ENCODE results near the gene STK4. TPM values are rescaled to one million over a fixed set of nuclear protein-coding genes. Genes with fewer than 3 reads are reported as not detected.
A peak's percentile ranks its signal among the peaks of the same experiment; 100 is the strongest.

STK4 gene
- total RNA-seq, 1 experiment from 2014 or later = 74.7 TPM

- Histone ChIP-seq H3K4me3 (ENCODE audit: low read depth, low read length) (peak overlapping the region; percentile 86), H3K4me1 (peaks cover 65% of the 10 kb centered on the region), H3K36me3 (ENCODE audit: control insufficient read depth, insufficient read depth, low read length) (peaks cover 14% of the 10 kb centered on the region), H3K27me3 (replicated peaks; ENCODE audit: control insufficient read depth, insufficient read depth, low read length) (no peaks in the 10 kb centered on the region), H3K9me3 (no peaks in the 10 kb centered on the region)
- Mint-ChIP-seq H3K4me1 (ENCODE audit: low read depth, unreplicated experiment) (peaks cover 59% of the 10 kb centered on the region), H3K4me3 (ENCODE audit: unreplicated experiment) (peak overlapping the region; percentile 86), H3K27ac (ENCODE audit: unreplicated experiment) (peak overlapping the region; percentile 75), H3K36me3 (ENCODE audit: insufficient read depth, unreplicated experiment) (peaks cover 58% of the 10 kb centered on the region), H3K27me3 (ENCODE audit: insufficient read depth, unreplicated experiment) (no peaks in the 10 kb centered on the region), H3K9me3 (ENCODE audit: unreplicated experiment) (no peaks in the 10 kb centered on the region)
- no peak for DNase-seq
- intact Hi-C loops (cut with micrococcal nuclease; ENCODE audit: unreplicated experiment) = loop anchor here (5.0 kb wide), 1 partner anchor 747 kb away; the partner anchor contains the start of gene OSER1
- BruUV-seq (replicated peaks) = no TSS peak
- CTCF ChIA-PET = interaction anchor here (0.6 to 2.7 kb wide), 6 partner anchors 17 to 335 kb away, joined by 3 to 10 read pairs (median 6); no protein-coding TSS in a partner anchor
- POLR2A ChIA-PET = interaction anchor here (1.0 to 1.6 kb wide), 3 partner anchors 11 to 74 kb away, joined by 3 to 13 read pairs (median 3); partner anchors contain the start of gene YWHAB
- no peak for TF ChIP-seq CTCF (IDR thresholded peaks at IDR 0.05; ENCODE audit: insufficient read depth in 1 of 2, low read depth in 1 of 2, low read length in 1 of 2, severe bottlenecking in 1 of 2, unreplicated experiment in 1 of 2)
These were observed 7.2 kb upstream of the STK4 start for GRCh38 chr20:44959082-44959637.

DNA sequence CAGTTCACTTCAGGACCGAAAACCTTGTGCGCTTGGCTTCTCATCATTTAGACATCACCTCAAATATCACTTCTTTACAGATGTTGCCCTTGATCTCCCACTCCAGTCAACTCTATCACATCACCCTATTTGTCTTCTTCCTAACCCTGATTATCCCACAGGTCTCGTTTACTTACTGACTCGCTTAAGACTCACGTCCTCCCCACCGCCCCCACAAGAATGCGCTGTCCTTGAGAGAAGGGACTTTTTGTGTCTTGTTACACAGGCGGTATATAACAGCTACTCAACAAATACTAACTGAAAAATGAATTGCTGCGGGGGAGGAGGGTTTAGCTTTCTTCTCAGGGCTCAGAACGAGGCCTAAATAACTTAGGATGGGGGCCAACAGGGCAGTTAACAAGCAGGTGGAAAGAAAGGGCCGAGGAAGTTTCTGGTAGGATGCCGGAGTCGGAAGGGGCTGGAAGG, 6.6 kb upstream of the STK4 start:
- Mint-ChIP-seq H3K27me3 (ENCODE audit: insufficient read depth, unreplicated experiment) (no peaks in the 10 kb centered on the region), H3K4me1 (ENCODE audit: low read depth, unreplicated experiment) (peaks cover 56% of the 10 kb centered on the region), H3K9me3 (ENCODE audit: unreplicated experiment) (no peaks in the 10 kb centered on the region), H3K4me3 (ENCODE audit: unreplicated experiment) (peak overlapping the region; percentile 86), H3K36me3 (ENCODE audit: insufficient read depth, unreplicated experiment) (peaks cover 52% of the 10 kb centered on the region), H3K27ac (ENCODE audit: unreplicated experiment) (peak overlapping the region; percentile 75)
- POLR2A ChIA-PET = interaction anchor here (0.5 to 1.6 kb wide), 10 partner anchors 11 to 395 kb away, joined by 3 to 13 read pairs (median 4); partner anchors contain the start of gene YWHAB
- TF ChIP-seq CTCF (IDR thresholded peaks at IDR 0.05; ENCODE audit: insufficient read depth in 1 of 2, low read depth in 1 of 2, low read length in 1 of 2, severe bottlenecking in 1 of 2, unreplicated experiment in 1 of 2) = no peak
- no peaks in the 10 kb centered on the region for H3K9me3 ChIP-seq
- CTCF ChIA-PET = interaction anchor here (1.4 to 2.7 kb wide), 6 partner anchors 10 to 334 kb away, joined by 3 to 10 read pairs (median 6); no protein-coding TSS in a partner anchor
- intact Hi-C loops (cut with micrococcal nuclease; ENCODE audit: unreplicated experiment) = loop anchor here (5.0 kb wide), 1 partner anchor 747 kb away; the partner anchor contains the start of gene OSER1
- TSS peak; percentile 46 for BruUV-seq (replicated peaks)
- H3K27me3 ChIP-seq (replicated peaks; ENCODE audit: control insufficient read depth, insufficient read depth, low read length) = no peaks in the 10 kb centered on the region
- peaks cover 10% of the 10 kb centered on the region for H3K36me3 ChIP-seq (ENCODE audit: control insufficient read depth, insufficient read depth, low read length)
- peak overlapping the region; percentile 86 for H3K4me3 ChIP-seq (ENCODE audit: low read depth, low read length)
- peaks cover 60% of the 10 kb centered on the region for H3K4me1 ChIP-seq
- DNase-seq = peak in 1 of 2 experiments; percentile 69

DNA sequence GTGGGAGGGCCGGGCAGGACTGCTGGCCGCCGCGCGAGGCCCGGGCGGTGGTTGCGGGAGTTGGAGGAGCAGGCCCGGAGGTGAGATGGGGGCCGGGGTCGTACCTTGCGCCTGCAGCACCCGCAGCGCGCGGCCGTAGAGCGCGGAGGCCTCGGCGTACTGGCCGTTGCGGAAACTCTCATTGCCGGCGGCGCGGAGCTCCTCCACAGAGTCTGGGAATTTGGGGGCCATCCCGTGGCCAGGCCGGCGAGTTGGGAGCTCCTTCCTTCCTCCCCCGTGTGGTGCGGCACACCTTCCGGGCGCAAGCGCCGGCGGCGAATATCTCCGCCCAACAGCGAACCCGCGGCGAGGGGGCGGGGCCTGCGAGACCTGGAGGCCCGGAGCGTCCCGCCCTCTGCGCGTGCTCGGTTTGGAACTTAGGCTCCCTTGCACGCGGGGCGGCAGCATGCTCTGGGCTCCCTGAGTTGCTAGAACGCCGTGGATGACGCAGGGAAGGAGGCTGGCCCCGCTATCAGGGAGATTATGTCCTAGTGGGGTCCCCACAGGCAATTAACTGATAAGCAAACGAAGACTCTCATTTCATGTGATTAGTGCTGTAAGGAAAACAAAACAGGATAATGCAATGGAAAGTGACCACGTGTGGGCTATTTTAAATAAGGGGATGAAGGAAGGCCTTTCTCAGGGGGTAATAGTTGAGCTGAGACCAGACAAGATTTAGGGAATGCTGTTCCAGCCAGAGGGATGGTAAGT, 6.0 kb upstream of the STK4 start, which contains the start of gene TOMM34:
TSS of gene TOMM34 (minus strand) at position 295 of the 750 bp plus-strand sequence. CDS start at position 231, 64 bp downstream.
- Histone ChIP-seq H3K9me3 (no peaks in the 10 kb centered on the region), H3K27me3 (replicated peaks; ENCODE audit: control insufficient read depth, insufficient read depth, low read length) (no peaks in the 10 kb centered on the region), H3K36me3 (ENCODE audit: control insufficient read depth, insufficient read depth, low read length) (peaks cover 6% of the 10 kb centered on the region), H3K4me1 (peaks cover 60% of the 10 kb centered on the region), H3K4me3 (ENCODE audit: low read depth, low read length) (peak within 1 kb of the TSS; percentile 86)
- Mint-ChIP-seq H3K27ac (ENCODE audit: unreplicated experiment) (peak within 1 kb of the TSS; percentile 75), H3K36me3 (ENCODE audit: insufficient read depth, unreplicated experiment) (peaks cover 46% of the 10 kb centered on the region), H3K9me3 (ENCODE audit: unreplicated experiment) (no peaks in the 10 kb centered on the region), H3K27me3 (ENCODE audit: insufficient read depth, unreplicated experiment) (no peaks in the 10 kb centered on the region), H3K4me1 (ENCODE audit: low read depth, unreplicated experiment) (peaks cover 56% of the 10 kb centered on the region), H3K4me3 (ENCODE audit: unreplicated experiment) (peak within 1 kb of the TSS; percentile 86)
- peak; percentile 98 to 100 for DNase-seq
- TF ChIP-seq CTCF (IDR thresholded peaks at IDR 0.05; ENCODE audit: insufficient read depth in 1 of 2, low read depth in 1 of 2, low read length in 1 of 2, severe bottlenecking in 1 of 2, unreplicated experiment in 1 of 2) = peak in 1 of 2 experiments; percentile 33
- ChIA-PET POLR2A (interaction anchor here (0.5 to 1.6 kb wide), 12 partner anchors 18 to 396 kb away, joined by 3 to 13 read pairs (median 4); partner anchors contain the start of gene YWHAB), CTCF (interaction anchor here (1.0 to 2.7 kb wide), 7 partner anchors 11 to 334 kb away, joined by 3 to 10 read pairs (median 6); no protein-coding TSS in a partner anchor)
- BruUV-seq (replicated peaks) = no TSS peak
- intact Hi-C loops (cut with micrococcal nuclease; ENCODE audit: unreplicated experiment) = no loop called here
